ENCODE results near the gene SPOCK2.

DNA sequence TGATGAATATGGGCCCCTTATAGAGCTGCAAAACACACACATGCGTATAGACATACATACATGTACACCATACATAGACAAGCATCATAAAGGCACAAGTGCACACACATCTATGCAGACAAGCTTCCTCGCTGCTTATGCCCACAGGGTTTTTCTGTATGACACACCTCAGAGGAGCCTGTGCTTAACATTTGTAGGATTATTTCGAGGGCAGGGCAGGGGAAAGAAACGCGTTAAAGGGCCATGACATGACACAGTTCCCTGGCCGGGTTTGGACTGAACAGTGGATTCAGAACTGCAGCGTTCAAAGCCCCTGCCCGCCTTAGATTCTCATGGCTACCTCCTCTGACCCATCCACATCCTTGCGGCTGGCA is 79.3 kb downstream of the SPOCK2 start:
- no peak for TF ChIP-seq POLR2AphosphoS5 (IDR thresholded peaks at IDR 0.05; ENCODE audit: borderline replicate concordance, low read depth, low read length)
- TF ChIP-seq FOXP2 (optimal IDR thresholded peaks at IDR 0.05; ENCODE audit: control extremely low read depth, extremely low read length, insufficient read depth): no peak

Measured in SK-N-MC (cell line).